ENCODE results near the gene BCAS1. TPM values are rescaled to one million over a fixed set of nuclear protein-coding genes. Genes with fewer than 3 reads are reported as not detected.

Gene BCAS1
- total RNA-seq, 1 donor from 2014 or later, result 0.32 TPM

DNA sequence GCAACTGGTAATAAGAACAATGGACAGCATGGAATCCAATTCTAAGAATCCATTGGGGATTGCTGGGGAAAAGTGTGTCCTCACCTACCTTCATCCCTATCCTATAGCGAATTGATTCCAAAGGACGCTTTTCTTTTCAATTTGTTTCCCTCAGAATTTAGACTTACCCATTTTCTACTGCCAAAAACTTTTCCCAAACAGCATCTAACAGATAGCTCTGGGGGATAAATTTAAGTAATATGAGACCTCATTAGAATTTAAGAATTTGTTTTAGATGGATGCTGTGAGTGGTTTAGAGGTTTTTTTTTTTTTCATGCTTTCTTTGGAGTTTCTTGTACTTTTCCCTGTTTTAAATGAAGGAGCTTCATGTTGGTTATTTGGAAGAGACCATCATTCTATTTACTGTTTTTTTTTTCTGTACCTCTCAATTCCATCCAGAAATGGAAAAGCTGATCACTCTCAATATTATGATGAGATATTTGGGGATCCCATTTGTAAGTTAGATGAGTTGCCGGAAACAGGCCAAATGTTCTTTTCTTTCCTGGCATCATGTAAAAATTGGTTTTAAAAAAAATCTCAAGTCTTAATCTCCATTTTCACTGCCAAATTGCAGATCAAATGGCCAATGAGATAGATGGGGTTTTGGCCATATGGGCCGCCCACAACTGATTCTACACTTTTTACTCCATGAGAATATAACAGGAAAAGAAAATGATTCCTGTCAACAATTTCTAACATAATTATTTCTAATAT lies 105.7 kb downstream of the BCAS1 start:
- H3K4me1 Mint-ChIP-seq (ENCODE audit: low read depth, unreplicated experiment), result peaks cover 3% of the 10 kb centered on the region
- H3K4me3 Mint-ChIP-seq (ENCODE audit: unreplicated experiment), result no peak overlapping the region
- DNase-seq, result no peak
- TF ChIP-seq, protein P1, sequence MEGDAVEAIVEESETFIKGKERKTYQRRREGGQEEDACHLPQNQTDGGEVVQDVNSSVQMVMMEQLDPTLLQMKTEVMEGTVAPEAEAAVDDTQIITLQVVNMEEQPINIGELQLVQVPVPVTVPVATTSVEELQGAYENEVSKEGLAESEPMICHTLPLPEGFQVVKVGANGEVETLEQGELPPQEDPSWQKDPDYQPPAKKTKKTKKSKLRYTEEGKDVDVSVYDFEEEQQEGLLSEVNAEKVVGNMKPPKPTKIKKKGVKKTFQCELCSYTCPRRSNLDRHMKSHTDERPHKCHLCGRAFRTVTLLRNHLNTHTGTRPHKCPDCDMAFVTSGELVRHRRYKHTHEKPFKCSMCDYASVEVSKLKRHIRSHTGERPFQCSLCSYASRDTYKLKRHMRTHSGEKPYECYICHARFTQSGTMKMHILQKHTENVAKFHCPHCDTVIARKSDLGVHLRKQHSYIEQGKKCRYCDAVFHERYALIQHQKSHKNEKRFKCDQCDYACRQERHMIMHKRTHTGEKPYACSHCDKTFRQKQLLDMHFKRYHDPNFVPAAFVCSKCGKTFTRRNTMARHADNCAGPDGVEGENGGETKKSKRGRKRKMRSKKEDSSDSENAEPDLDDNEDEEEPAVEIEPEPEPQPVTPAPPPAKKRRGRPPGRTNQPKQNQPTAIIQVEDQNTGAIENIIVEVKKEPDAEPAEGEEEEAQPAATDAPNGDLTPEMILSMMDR (IDR thresholded peaks at IDR 0.05; ENCODE audit: partially characterized antibody, unreplicated experiment), result no peak
- H3K27ac Mint-ChIP-seq (ENCODE audit: unreplicated experiment), result no peak overlapping the region
- H3K36me3 Mint-ChIP-seq (ENCODE audit: unreplicated experiment), result no peaks in the 10 kb centered on the region
- no peaks in the 10 kb centered on the region for H3K9me3 Mint-ChIP-seq (ENCODE audit: unreplicated experiment)
- H3K27me3 Mint-ChIP-seq (ENCODE audit: unreplicated experiment), result no peaks in the 10 kb centered on the region

DNA sequence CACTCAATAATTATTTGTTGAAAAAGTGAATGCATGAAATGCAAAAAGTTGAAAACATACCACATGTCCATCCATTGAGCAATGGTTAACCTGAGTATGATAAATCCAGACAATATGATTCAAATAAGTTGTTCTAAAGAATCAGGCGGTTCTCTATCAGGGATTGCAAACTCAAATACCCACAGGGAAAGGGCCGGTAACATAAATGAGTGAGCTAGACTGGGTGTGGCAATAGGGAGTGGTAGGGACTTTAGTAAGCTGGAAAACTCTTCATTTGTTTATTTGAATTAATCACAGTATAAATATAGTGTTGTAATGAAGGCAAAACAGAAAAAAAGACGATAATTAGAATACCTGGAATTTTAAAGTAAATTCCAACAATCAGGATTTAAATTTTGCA lies 106.3 kb downstream of the BCAS1 start:
- Mint-ChIP-seq H3K27ac (ENCODE audit: unreplicated experiment) (no peak overlapping the region), H3K27me3 (ENCODE audit: unreplicated experiment) (no peaks in the 10 kb centered on the region)
- TF ChIP-seq, protein P1 (IDR thresholded peaks at IDR 0.05; ENCODE audit: partially characterized antibody, unreplicated experiment), result no peak

DNA sequence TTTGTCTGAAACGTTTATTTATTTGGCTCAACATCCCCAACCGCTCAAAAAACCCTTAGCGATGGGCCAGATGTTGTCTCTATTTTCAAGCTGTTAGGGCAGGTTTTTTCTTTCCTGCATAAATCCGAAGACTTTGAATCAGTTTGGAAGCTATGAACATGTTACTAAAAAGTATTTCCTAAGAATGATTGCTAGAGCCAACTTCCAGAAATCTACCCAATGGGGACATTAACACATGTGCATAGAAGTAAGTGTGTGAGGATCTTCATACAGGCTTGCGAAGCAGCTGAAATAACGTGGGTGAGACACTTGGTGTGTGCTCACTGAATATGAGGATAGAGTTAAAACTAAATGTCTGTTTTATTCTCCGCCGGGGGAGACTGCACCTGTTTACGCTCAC lies 106.8 kb downstream of the BCAS1 start:
- Mint-ChIP-seq H3K4me3 (ENCODE audit: unreplicated experiment) (no peak overlapping the region), H3K4me1 (ENCODE audit: low read depth, unreplicated experiment) (peaks cover 3% of the 10 kb centered on the region), H3K9me3 (ENCODE audit: unreplicated experiment) (no peaks in the 10 kb centered on the region), H3K36me3 (ENCODE audit: unreplicated experiment) (no peaks in the 10 kb centered on the region), H3K27me3 (ENCODE audit: unreplicated experiment) (no peaks in the 10 kb centered on the region), H3K27ac (ENCODE audit: unreplicated experiment) (no peak overlapping the region)
- TF ChIP-seq, protein P1 (IDR thresholded peaks at IDR 0.05; ENCODE audit: partially characterized antibody, unreplicated experiment), result no peak
- no peak for DNase-seq

More for the DNA sequence above, 106.3 kb downstream of the BCAS1 start:
- no peaks in the 10 kb centered on the region for H3K36me3 Mint-ChIP-seq (ENCODE audit: unreplicated experiment)
- no peak for DNase-seq
- H3K4me3 Mint-ChIP-seq (ENCODE audit: unreplicated experiment), result no peak overlapping the region
- peaks cover 3% of the 10 kb centered on the region for H3K4me1 Mint-ChIP-seq (ENCODE audit: low read depth, unreplicated experiment)
- H3K9me3 Mint-ChIP-seq (ENCODE audit: unreplicated experiment), result no peaks in the 10 kb centered on the region

DNA sequence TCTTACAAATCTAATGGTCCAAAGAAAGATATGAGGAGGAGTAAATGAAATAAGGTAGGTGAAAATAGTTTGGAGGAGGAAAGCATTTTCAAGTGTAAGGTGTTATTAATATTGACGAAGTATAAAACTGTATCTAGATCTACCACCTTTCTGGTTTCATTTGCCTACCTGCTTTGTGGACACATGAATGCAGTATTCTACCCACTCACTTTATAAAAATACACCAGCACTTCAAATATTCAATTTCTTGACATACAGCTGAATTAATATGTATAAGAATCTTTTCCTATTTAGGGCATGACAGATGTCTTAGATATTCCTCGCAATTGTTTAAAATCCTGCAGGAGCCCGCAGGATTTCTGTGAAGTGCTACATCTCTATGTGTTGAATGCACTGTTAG lies 108.0 kb downstream of the BCAS1 start:
- H3K9me3 Mint-ChIP-seq (ENCODE audit: unreplicated experiment), result no peaks in the 10 kb centered on the region
- H3K36me3 Mint-ChIP-seq (ENCODE audit: unreplicated experiment), result no peaks in the 10 kb centered on the region
- H3K4me3 Mint-ChIP-seq (ENCODE audit: unreplicated experiment), result no peak overlapping the region
- H3K27ac Mint-ChIP-seq (ENCODE audit: unreplicated experiment), result no peak overlapping the region
- no peaks in the 10 kb centered on the region for H3K27me3 Mint-ChIP-seq (ENCODE audit: unreplicated experiment)
- H3K4me1 Mint-ChIP-seq (ENCODE audit: low read depth, unreplicated experiment), result peaks cover 3% of the 10 kb centered on the region
- no peak for DNase-seq
- TF ChIP-seq, protein P1 (IDR thresholded peaks at IDR 0.05; ENCODE audit: partially characterized antibody, unreplicated experiment), result no peak

DNA sequence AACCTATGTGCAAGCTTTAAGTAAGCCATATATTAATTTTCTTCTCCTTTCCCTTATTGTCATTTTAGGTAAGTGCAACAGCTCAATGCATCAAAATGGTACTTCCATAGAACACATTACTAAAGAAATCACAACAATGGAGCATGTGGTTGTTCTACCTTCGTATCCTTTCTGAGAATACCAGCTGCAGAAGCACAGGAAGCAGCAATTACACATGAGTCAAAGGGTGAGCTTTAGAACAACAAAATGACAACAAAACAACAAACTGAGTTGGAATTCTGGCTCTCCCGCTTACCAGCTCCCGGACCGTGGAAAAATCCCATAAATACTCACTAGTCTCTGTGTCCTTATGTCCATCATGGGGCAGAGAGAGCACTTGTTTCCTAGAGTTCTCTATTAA lies 108.9 kb downstream of the BCAS1 start:
- TF ChIP-seq, protein P1 (IDR thresholded peaks at IDR 0.05; ENCODE audit: partially characterized antibody, unreplicated experiment), result no peak
- DNase-seq, result no peak
- no peak overlapping the region for H3K27ac Mint-ChIP-seq (ENCODE audit: unreplicated experiment)
- H3K27me3 Mint-ChIP-seq (ENCODE audit: unreplicated experiment), result no peaks in the 10 kb centered on the region
- H3K36me3 Mint-ChIP-seq (ENCODE audit: unreplicated experiment), result no peaks in the 10 kb centered on the region
- H3K9me3 Mint-ChIP-seq (ENCODE audit: unreplicated experiment), result no peaks in the 10 kb centered on the region
- H3K4me1 Mint-ChIP-seq (ENCODE audit: low read depth, unreplicated experiment), result peaks cover 3% of the 10 kb centered on the region
- no peak overlapping the region for H3K4me3 Mint-ChIP-seq (ENCODE audit: unreplicated experiment)

Data from glutamatergic neuron (in vitro differentiated cells).